Liver (tissue), 3 donors: ENCODE data around the gene UBE2L5.

Experiments used
- FOXA2 ChIP-seq: IDR thresholded peaks from 2 replicates; pipeline ENCODE4 v1.6.1; 2016; ENCODE audit warnings: antibody characterized with exemption
- GABPA ChIP-seq, 2 donors: IDR thresholded peaks in 1 of 2; conservative IDR thresholded peaks in 1 of 2; 2 replicates each; pipeline ENCODE4 v1.6.1; 2016; ENCODE audit warnings: antibody characterized with exemption in 2 of 2, mild to moderate bottlenecking in 1 of 2, moderate library complexity in 1 of 2
- NR2F2 ChIP-seq: IDR thresholded peaks from 2 replicates; pipeline ENCODE4 v1.6.1; 2016; ENCODE audit warnings: antibody characterized with exemption
- RAD21 ChIP-seq, 2 donors: IDR thresholded peaks; 2 replicates each; pipeline ENCODE4 v1.6.1; 2016; ENCODE audit warnings: antibody characterized with exemption in 2 of 2, mild to moderate bottlenecking in 2 of 2
- REST ChIP-seq: IDR thresholded peaks from 2 replicates; pipeline ENCODE4 v1.6.1; 2016; ENCODE audit warnings: antibody characterized with exemption, mild to moderate bottlenecking
- SP1 ChIP-seq: IDR thresholded peaks from 2 replicates; pipeline ENCODE4 v1.6.1; 2018; ENCODE audit warnings: antibody characterized with exemption, mild to moderate bottlenecking
- TAF1 ChIP-seq: conservative IDR thresholded peaks from 2 replicates; pipeline ENCODE4 v1.6.1; 2016; ENCODE audit warnings: antibody characterized with exemption, mild to moderate bottlenecking
- YY1 ChIP-seq: IDR thresholded peaks from 2 replicates; pipeline ENCODE4 v1.6.1; 2016; ENCODE audit warnings: antibody characterized with exemption, mild to moderate bottlenecking
- TF ChIP-seq, protein P1 (sequence below): fragments of 150-350 bp; IDR thresholded peaks from 2 replicates; pipeline ENCODE4 v1.5.1; 2017; ENCODE audit warnings: improper control_type of control experiment, low read depth, low read length; ENCODE audit not compliant: missing input control
- TF ChIP-seq, protein P2 (sequence below): IDR thresholded peaks from 2 replicates; pipeline ENCODE4 v1.6.1; 2016; ENCODE audit warnings: antibody characterized with exemption
- donor health status: healthy.
- donor health status: healthy.

- TF ChIP-seq YY1 (no peak), RAD21 (IDR thresholded peaks at IDR 0.05) (no peak), FOXA2 (no peak), NR2F2 (no peak), GABPA (IDR thresholded peaks at IDR 0.05 in 1 of 2, conservative IDR thresholded peaks at IDR 0.05 in 1 of 2) (no peak), REST (no peak), TAF1 (no peak), SP1 (no peak)
- TF ChIP-seq, protein P1, sequence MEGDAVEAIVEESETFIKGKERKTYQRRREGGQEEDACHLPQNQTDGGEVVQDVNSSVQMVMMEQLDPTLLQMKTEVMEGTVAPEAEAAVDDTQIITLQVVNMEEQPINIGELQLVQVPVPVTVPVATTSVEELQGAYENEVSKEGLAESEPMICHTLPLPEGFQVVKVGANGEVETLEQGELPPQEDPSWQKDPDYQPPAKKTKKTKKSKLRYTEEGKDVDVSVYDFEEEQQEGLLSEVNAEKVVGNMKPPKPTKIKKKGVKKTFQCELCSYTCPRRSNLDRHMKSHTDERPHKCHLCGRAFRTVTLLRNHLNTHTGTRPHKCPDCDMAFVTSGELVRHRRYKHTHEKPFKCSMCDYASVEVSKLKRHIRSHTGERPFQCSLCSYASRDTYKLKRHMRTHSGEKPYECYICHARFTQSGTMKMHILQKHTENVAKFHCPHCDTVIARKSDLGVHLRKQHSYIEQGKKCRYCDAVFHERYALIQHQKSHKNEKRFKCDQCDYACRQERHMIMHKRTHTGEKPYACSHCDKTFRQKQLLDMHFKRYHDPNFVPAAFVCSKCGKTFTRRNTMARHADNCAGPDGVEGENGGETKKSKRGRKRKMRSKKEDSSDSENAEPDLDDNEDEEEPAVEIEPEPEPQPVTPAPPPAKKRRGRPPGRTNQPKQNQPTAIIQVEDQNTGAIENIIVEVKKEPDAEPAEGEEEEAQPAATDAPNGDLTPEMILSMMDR = no peak
- TF ChIP-seq, protein P2, sequence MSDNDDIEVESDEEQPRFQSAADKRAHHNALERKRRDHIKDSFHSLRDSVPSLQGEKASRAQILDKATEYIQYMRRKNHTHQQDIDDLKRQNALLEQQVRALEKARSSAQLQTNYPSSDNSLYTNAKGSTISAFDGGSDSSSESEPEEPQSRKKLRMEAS = no peak
These were observed 20.9 kb upstream of the UBE2L5 start for GRCh38 chr13:30401347-30401746.
